22Rv1 (cell line): Measurements from ENCODE around the gene TSLP.
A peak's percentile ranks its signal among the peaks of the same experiment; 100 is the strongest.

Source experiments
- H3K27ac ChIP-seq: fragments of 450-650 bp; 2 replicates; pipeline ENCODE4 v1.5.1; 2017
- ZFX ChIP-seq: fragments of 450-650 bp; IDR thresholded peaks from 2 replicates; pipeline ENCODE4 v1.6.1; 2017; ENCODE audit warnings: antibody characterized with exemption, borderline replicate concordance
- TF ChIP-seq, protein P1 (sequence below): fragments of 450-650 bp; IDR thresholded peaks from 2 replicates; pipeline ENCODE4 v1.5.1; 2017; ENCODE audit warnings: mild to moderate bottlenecking

Gene TSLP

DNA sequence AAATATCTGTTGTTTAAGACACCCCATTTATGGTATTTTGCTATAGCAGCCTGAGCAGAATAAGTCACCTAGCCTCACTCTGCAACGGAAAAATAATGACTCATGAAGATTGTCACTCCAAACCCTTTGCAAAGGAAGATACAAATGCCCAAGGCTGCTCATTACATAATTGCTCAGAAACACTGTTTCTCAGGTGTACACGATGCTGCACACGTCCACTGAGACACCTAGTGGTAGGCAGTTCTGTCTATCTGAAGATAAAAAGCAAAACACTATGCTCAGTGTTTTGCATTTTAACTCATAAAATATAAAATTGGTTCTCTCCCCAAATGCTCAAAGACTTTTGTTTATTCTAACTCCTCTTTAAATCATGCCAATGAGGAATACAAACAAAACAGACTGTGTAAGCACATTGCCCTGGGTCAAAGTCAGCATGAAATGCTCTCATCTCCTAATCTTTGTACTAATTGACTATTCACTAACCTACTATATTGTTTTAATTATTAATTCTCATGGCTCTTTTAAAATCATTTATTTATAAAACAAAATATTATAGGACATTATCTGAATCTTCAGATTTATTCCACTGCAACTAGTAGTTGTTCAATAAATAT, 7.7 kb upstream of the TSLP start:
- TF ChIP-seq, protein P1, sequence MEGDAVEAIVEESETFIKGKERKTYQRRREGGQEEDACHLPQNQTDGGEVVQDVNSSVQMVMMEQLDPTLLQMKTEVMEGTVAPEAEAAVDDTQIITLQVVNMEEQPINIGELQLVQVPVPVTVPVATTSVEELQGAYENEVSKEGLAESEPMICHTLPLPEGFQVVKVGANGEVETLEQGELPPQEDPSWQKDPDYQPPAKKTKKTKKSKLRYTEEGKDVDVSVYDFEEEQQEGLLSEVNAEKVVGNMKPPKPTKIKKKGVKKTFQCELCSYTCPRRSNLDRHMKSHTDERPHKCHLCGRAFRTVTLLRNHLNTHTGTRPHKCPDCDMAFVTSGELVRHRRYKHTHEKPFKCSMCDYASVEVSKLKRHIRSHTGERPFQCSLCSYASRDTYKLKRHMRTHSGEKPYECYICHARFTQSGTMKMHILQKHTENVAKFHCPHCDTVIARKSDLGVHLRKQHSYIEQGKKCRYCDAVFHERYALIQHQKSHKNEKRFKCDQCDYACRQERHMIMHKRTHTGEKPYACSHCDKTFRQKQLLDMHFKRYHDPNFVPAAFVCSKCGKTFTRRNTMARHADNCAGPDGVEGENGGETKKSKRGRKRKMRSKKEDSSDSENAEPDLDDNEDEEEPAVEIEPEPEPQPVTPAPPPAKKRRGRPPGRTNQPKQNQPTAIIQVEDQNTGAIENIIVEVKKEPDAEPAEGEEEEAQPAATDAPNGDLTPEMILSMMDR: peak; percentile 85
- no peak for TF ChIP-seq ZFX
- H3K27ac ChIP-seq: no peak overlapping the region

DNA sequence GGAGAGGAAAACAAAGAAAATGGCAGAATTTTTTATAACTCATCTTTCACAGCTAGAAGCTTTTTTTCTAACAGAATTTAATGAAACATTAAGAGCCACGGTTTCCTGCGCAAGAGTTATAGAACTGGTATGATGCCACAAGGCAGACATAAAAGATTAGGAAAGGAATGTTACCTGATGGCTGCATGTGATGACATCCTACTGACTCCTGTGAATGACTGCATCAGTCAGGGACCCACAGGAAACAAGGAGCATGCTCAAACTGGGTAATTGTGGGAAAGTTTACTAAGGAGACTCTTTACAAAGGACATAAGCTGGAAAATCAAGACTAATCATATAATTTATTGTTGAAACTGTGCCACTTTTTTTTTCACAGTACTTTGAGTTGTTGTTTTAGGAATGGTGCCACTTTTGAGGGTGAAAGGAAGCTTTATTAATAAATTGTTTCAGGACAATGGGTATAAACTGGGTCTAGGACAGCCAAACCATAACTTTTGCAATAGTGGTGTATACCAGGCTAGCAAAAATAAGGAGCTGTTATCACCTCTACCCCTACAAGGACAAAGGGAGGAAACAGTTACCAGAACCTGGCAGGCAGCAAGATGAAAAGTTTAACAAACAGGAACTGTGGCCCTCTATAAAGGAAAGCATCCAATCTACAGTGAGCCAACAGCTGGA, 5.1 kb upstream of the TSLP start:
- H3K27ac ChIP-seq: no peak overlapping the region
- no peak for TF ChIP-seq ZFX
- TF ChIP-seq, protein P1: no peak

DNA sequence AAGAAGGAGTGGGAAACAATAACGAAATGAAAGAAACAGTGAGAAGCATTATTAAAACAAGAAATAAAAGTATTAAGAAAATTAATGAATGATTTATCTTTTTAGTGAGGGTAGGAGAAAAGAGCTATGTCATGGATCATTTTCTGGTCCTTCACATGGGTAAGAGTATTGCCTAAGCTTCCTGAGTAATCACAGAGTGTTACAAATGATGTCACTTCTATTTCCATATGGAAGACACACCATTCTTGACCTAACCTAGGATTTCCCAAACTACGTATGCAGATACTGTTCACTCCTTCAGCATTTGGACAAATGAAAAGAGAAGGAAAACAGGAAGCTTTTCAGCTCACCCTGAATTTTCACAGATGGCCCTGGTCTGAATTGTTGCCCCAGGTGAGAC, 3.3 kb upstream of the TSLP start:
- H3K27ac ChIP-seq: no peak overlapping the region
- no peak for TF ChIP-seq ZFX
- TF ChIP-seq, protein P1: no peak

DNA sequence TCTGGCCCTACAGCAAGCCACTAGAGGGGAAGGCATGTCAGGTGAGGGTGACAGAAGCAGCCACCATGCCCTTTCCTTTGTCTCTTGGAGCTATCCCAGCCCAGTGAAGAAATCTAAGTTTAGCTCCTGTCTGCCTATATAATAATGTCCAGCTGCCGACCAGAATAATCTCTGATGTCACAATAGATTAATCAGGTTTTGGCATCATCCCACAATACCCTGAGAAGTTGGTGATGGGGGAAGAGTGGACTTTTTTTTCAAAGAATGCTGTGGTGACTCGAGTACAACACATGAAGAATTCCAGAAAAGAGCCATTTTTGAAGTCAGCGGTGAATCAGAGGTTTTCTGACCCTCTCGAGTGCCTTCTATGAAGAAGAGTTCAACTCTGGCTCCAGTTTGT, 1.7 kb upstream of the TSLP start:
- TF ChIP-seq, protein P1: no peak
- TF ChIP-seq ZFX: no peak
- no peak overlapping the region for H3K27ac ChIP-seq

DNA sequence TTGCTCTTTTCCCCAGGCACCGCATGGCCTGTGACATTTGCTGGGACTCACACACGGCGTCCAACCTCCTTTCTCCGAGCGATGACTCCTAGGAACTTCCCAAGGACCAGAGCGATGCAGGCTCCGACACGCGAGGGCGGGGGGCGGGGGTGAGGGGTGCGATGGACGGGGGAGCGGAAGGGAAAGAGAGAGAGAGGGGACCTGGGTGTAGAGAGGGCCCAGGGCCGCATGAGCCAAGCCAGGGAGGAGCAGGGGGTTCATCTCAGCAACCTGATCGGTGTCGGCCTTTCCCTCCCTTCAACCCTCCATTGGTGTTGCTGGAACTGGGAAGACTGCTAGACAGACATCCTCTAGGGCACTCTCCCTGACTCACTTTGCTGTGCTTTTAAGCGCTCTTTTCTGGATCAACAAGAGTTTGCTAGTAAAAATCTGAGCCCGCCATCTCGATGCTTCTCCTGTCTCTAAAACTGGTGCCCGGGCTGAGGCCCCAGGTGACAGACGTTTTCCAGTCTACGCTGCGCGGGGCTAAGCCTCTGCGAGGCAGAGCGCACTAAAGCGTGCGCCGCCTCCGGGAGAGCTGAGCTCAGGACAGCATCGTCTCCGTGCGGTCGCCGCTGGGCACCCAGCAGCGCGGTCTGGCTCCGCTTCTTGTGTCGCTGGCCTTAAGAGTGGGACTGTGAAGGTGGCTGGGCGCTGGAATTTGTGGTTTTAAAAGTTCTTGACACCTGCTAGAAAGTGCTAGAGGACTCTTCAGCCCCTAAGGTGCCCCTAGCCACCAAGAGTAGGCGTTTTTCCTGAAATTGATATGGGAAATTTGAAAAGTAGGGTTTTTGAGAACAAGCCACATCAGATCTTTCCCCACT, 1.0 kb upstream of the TSLP start:
- TF ChIP-seq, protein P1: peak; percentile 34
- TF ChIP-seq ZFX: no peak
- H3K27ac ChIP-seq: no peak overlapping the region

DNA sequence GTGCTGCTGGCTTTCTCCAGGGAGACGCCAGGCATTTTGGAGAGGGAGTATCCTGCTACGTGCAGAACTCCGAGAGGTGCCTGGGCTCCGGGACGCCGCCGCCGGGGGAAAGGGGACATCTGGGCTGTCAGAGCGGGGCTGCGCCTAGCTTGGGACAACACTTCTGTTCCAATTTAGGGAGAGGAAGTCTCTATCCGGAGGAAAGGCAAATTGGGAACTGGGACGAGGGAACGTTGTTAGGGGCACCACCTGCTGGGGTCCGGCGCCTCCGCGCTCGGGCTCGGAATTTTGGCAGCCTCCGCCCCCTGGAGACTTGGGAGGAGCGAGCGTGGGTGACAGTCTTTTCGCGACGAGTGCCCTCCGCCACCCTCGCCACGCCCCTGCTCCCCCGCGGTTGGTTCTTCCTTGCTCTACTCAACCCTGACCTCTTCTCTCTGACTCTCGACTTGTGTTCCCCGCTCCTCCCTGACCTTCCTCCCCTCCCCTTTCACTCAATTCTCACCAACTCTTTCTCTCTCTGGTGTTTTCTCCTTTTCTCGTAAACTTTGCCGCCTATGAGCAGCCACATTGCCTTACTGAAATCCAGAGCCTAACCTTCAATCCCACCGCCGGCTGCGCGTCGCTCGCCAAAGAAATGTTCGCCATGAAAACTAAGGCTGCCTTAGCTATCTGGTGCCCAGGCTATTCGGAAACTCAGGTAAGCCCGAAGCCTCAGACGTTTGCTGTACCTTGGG, 1.6 kb downstream of the TSLP start:
- peak overlapping the region; percentile 58 for H3K27ac ChIP-seq
- TF ChIP-seq, protein P1: peak; percentile 24; the same call in 1 of the 2 replicates
- TF ChIP-seq ZFX: no peak
